ENCODE data around the gene WDFY4. TPM values are rescaled to one million over a fixed set of nuclear protein-coding genes. Genes with fewer than 3 reads are reported as not detected.

WDFY4 gene
- polyA plus RNA-seq, 1 of the 3 experiments (the other 2 are of a cell fraction) = not detected

GRCh38 chr10:48985621-48986158 lies 301.0 kb downstream of the WDFY4 start (continued):
- TF ChIP-seq, protein P1, sequence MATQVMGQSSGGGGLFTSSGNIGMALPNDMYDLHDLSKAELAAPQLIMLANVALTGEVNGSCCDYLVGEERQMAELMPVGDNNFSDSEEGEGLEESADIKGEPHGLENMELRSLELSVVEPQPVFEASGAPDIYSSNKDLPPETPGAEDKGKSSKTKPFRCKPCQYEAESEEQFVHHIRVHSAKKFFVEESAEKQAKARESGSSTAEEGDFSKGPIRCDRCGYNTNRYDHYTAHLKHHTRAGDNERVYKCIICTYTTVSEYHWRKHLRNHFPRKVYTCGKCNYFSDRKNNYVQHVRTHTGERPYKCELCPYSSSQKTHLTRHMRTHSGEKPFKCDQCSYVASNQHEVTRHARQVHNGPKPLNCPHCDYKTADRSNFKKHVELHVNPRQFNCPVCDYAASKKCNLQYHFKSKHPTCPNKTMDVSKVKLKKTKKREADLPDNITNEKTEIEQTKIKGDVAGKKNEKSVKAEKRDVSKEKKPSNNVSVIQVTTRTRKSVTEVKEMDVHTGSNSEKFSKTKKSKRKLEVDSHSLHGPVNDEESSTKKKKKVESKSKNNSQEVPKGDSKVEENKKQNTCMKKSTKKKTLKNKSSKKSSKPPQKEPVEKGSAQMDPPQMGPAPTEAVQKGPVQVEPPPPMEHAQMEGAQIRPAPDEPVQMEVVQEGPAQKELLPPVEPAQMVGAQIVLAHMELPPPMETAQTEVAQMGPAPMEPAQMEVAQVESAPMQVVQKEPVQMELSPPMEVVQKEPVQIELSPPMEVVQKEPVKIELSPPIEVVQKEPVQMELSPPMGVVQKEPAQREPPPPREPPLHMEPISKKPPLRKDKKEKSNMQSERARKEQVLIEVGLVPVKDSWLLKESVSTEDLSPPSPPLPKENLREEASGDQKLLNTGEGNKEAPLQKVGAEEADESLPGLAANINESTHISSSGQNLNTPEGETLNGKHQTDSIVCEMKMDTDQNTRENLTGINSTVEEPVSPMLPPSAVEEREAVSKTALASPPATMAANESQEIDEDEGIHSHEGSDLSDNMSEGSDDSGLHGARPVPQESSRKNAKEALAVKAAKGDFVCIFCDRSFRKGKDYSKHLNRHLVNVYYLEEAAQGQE (IDR thresholded peaks at IDR 0.05; ENCODE audit: low read depth, low read length) = no peak

GRCh38 chr10:48990226-48990625 lies 305.6 kb downstream of the WDFY4 start:
- no peak for DNase-seq
- POLR2A ChIA-PET = no interaction called here
- Histone ChIP-seq H4K20me1 (ENCODE audit: insufficient read depth) (no peaks in the 10 kb centered on the region), H3K4me3 (ENCODE audit: low read depth in 2 of 2, low read length in 1 of 2) (no peak overlapping the region), H3K9me3 (no peaks in the 10 kb centered on the region), H3K36me3 (replicated peaks in 1 of 2; ENCODE audit: control insufficient read depth in 1 of 2, insufficient read depth in 2 of 2, low read length in 1 of 2) (no peaks in the 10 kb centered on the region), H3K79me2 (ENCODE audit: insufficient read depth) (no peaks in the 10 kb centered on the region), H3K27ac (ENCODE audit: low read depth in 2 of 2, low read length in 1 of 2) (no peak overlapping the region), H3K4me1 (ENCODE audit: control insufficient read depth in 1 of 2, insufficient read depth in 2 of 2, low read depth in 1 of 2, low read length in 1 of 2) (no peaks in the 10 kb centered on the region), H3F3A (replicated peaks; ENCODE audit: insufficient read depth) (no peaks in the 10 kb centered on the region), H3K9me2 (no peaks in the 10 kb centered on the region), H2AFZ (ENCODE audit: low read depth) (no peak overlapping the region), H3K4me2 (no peak overlapping the region), H3K9ac (no peak overlapping the region), H3K27me3 (ENCODE audit: insufficient read depth) (no peaks in the 10 kb centered on the region)
- 27% methylated on average over 1 of the region's 1 CpG for WGBS (ENCODE audit: low lambda C conversion rate)
- CTCF ChIA-PET = interaction anchor here (0.7 kb wide), 1 partner anchor 8 kb away, joined by 3 read pairs; no protein-coding TSS in a partner anchor
- TF ChIP-seq ELF1 (IDR thresholded peaks at IDR 0.05) = no peak
- TF ChIP-seq EZH2phosphoT487 (IDR thresholded peaks at IDR 0.05; ENCODE audit: borderline replicate concordance, low read depth) = no peak
- no peak for TF ChIP-seq TEAD4 (IDR thresholded peaks at IDR 0.05; ENCODE audit: borderline replicate concordance, insufficient read depth)
- no peak for TF ChIP-seq MAX (IDR thresholded peaks at IDR 0.05; ENCODE audit: low read depth)
- TF ChIP-seq MXI1 (IDR thresholded peaks at IDR 0.05; ENCODE audit: low read depth, low read length) = no peak
- TF ChIP-seq TAF1 (IDR thresholded peaks at IDR 0.05; ENCODE audit: borderline replicate concordance, low read depth, low read length) = no peak
- TF ChIP-seq SIN3A (IDR thresholded peaks at IDR 0.05; ENCODE audit: borderline replicate concordance, low read depth, low read length) = no peak
- no peak for TF ChIP-seq NRF1 (IDR thresholded peaks at IDR 0.05; ENCODE audit: low read depth, low read length)
- no peak for TF ChIP-seq RAD21 (IDR thresholded peaks at IDR 0.05; ENCODE audit: low read length)
- no peak for TF ChIP-seq GABPA (IDR thresholded peaks at IDR 0.05; ENCODE audit: low read depth)
- TF ChIP-seq MEF2A (IDR thresholded peaks at IDR 0.05; ENCODE audit: borderline replicate concordance, low read depth) = no peak
- TF ChIP-seq TCF12 (IDR thresholded peaks at IDR 0.05) = no peak
- TF ChIP-seq, protein P2, sequence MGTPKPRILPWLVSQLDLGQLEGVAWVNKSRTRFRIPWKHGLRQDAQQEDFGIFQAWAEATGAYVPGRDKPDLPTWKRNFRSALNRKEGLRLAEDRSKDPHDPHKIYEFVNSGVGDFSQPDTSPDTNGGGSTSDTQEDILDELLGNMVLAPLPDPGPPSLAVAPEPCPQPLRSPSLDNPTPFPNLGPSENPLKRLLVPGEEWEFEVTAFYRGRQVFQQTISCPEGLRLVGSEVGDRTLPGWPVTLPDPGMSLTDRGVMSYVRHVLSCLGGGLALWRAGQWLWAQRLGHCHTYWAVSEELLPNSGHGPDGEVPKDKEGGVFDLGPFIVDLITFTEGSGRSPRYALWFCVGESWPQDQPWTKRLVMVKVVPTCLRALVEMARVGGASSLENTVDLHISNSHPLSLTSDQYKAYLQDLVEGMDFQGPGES (IDR thresholded peaks at IDR 0.05; ENCODE audit: low read depth, low read length) = no peak
- TF ChIP-seq, protein P1 (IDR thresholded peaks at IDR 0.05; ENCODE audit: low read depth, low read length) = no peak
- no peak for TF ChIP-seq GATA2 (CRISPR knock-in tag; IDR thresholded peaks at IDR 0.05)
- TF ChIP-seq POLR2AphosphoS5 (IDR thresholded peaks at IDR 0.05; ENCODE audit: low read depth, low read length) = no peak
- no peak for TF ChIP-seq JUND (IDR thresholded peaks at IDR 0.05)
- TF ChIP-seq RCOR1 (IDR thresholded peaks at IDR 0.05; ENCODE audit: low read length) = no peak
- no peak for TF ChIP-seq FOSL2 (IDR thresholded peaks at IDR 0.05; ENCODE audit: borderline replicate concordance, low read depth)
